K562 (cell line): Measurements from ENCODE around the gene PRM3. TPM values are rescaled to one million over a fixed set of nuclear protein-coding genes. Genes with fewer than 3 reads are reported as not detected.

Experiments
- ATAC-seq: fragments of 200-7000 bp; cut with Tn5 transposase; 3 replicates; pipeline ENCODE4 v1.9.1; 2020; ENCODE audit warnings: moderate library complexity
- BruUV-seq: library from RNA; stranded (reverse); fragments of 400-500 nt; replicated peaks from 2 replicates; lab custom pipeline; 2021; lab: Mats Ljungman, UMichigan
- CTCF ChIA-PET: fragments of 300-600 bp; formaldehyde crosslinking; extraction: SDS; loops from one replicate; lab custom pipeline; 2021; ENCODE audit warnings: low intra/inter-chr PET ratio; lab: Yijun Ruan, JAX
- POLR2A ChIA-PET: fragments of 300-600, 350-650 bp; sonication (Branson Sonifier 250); formaldehyde crosslinking; extraction: SDS; loops from one replicate; lab custom pipeline; 2021; ENCODE audit warnings: antibody characterized with exemption, inconsistent platforms; lab: Yijun Ruan, JAX
- DNase-seq, 4 experiments: peaks; one replicate each; pipeline versions ENCODE4 v3.0.0 to v3.0.0-alpha.2; 2011 to 2018; ENCODE audit warnings: low spot score in 3 of 4, mixed read lengths in 3 of 4; ENCODE audit errors: extremely low read depth in 1 of 4
- FAIRE-seq: peaks from 2 replicates; lab custom pipeline; 2011; peaks lifted over from hg19 to GRCh38; lab: Jason Lieb, UNC
- H2AFZ ChIP-seq: 2 replicates; pipeline ENCODE4 v1.6.0; 2011; ENCODE audit warnings: low read depth, low read length, control low read depth, inconsistent platforms
- H3K27ac ChIP-seq: fragments of 200-600 bp; 3 replicates; pipeline ENCODE4 v1.8.0; 2011; ENCODE audit warnings: low read depth, mild to moderate bottlenecking, control low read depth, inconsistent platforms, low read length, moderate library complexity, mixed read lengths; ENCODE audit errors: extremely low read depth
- H3K27me3 ChIP-seq, 2 experiments: fragments of 300-600 bp in 1 of 2; 2 replicates in 1 of 2; 3 replicates in 1 of 2; pipeline versions ENCODE4 v1.6.0 to v1.8.0; 2011; ENCODE audit warnings: inconsistent platforms in 2 of 2, low read length in 2 of 2, mild to moderate bottlenecking in 1 of 2, mixed read lengths in 1 of 2, moderate library complexity in 1 of 2; ENCODE audit not compliant: control insufficient read depth in 2 of 2, insufficient read depth in 2 of 2
- H3K36me3 ChIP-seq: fragments of 300-600 bp; 3 replicates; pipeline ENCODE4 v1.8.0; 2011; ENCODE audit warnings: mild to moderate bottlenecking, low read length, inconsistent platforms; ENCODE audit not compliant: control insufficient read depth, insufficient read depth
- H3K4me1 ChIP-seq, 2 experiments: fragments of 200-600 bp in 1 of 2; replicated peaks in 1 of 2; 2 replicates in 1 of 2; 3 replicates in 1 of 2; pipeline versions ENCODE4 v1.5.1 to v1.8.0; 2011; ENCODE audit warnings: inconsistent platforms in 2 of 2, low read length in 2 of 2, mild to moderate bottlenecking in 1 of 2, mixed read lengths in 1 of 2, moderate library complexity in 1 of 2; ENCODE audit not compliant: control insufficient read depth in 2 of 2, insufficient read depth in 2 of 2
- H3K4me2 ChIP-seq: 2 replicates; pipeline ENCODE4 v1.6.1; 2011; ENCODE audit warnings: low read length, control low read depth, inconsistent platforms, mixed read lengths; ENCODE audit not compliant: insufficient read depth
- H3K4me3 ChIP-seq: fragments of 200-600 bp; sonication (generic), shearing (Covaris generic); 2 replicates; pipeline ENCODE4 v1.5.1; 2016; ENCODE audit warnings: control low read depth, inconsistent platforms
- H3K79me2 ChIP-seq: fragments of 200-600 bp; 3 replicates; pipeline ENCODE4 v1.8.0; 2011; ENCODE audit warnings: low read length, inconsistent platforms; ENCODE audit not compliant: control insufficient read depth, insufficient read depth
- H3K9ac ChIP-seq, 2 experiments: 2 replicates each; pipeline versions ENCODE4 v1.6.0 to v1.6.1; 2011; ENCODE audit warnings: low read depth in 2 of 2, low read length in 2 of 2, control low read depth in 1 of 2, inconsistent platforms in 1 of 2, mild to moderate bottlenecking in 1 of 2, mixed read lengths in 1 of 2; ENCODE audit not compliant: insufficient read depth in 1 of 2
- H3K9me1 ChIP-seq: one replicate; pipeline ENCODE4 v1.6.0; 2011; ENCODE audit warnings: inconsistent platforms, mild to moderate bottlenecking, low read length, moderate library complexity; ENCODE audit not compliant: control insufficient read depth, insufficient read depth
- H3K9me3 ChIP-seq: replicated peaks from 2 replicates; pipeline ENCODE4 v1.5.1; 2011; ENCODE audit warnings: low read depth, low read length, inconsistent platforms; ENCODE audit not compliant: control insufficient read depth, insufficient read depth
- H4K20me1 ChIP-seq: replicated peaks from 2 replicates; pipeline ENCODE4 v1.6.1; 2011; ENCODE audit warnings: low read length, inconsistent platforms, mixed read lengths; ENCODE audit not compliant: control insufficient read depth, insufficient read depth
- CBX5 ChIP-seq: IDR thresholded peaks from 2 replicates; pipeline ENCODE4 v1.6.1; 2014; ENCODE audit warnings: low read depth, borderline replicate concordance
- CREB1 ChIP-seq, 2 experiments: sonication (generic) in 1 of 2; formaldehyde crosslinking in 1 of 2; IDR thresholded peaks; 2 replicates each; pipeline versions ENCODE4 v1.6.1 to v1.8.0; 2012 to 2022; ENCODE audit warnings: inconsistent platforms in 1 of 2, mild to moderate bottlenecking in 1 of 2, missing genetic modification reagents in 1 of 2, moderate library complexity in 1 of 2
- FOXA3 ChIP-seq, 2 experiments: fragments of 450-650 bp in 1 of 2; sonication (generic) in 1 of 2; formaldehyde crosslinking; IDR thresholded peaks in 1 of 2; conservative IDR thresholded peaks in 1 of 2; 2 replicates each; pipeline versions ENCODE4 v1.4.0 to v1.8.0; 2020 to 2022; ENCODE audit warnings: mild to moderate bottlenecking in 2 of 2, missing genetic modification reagents in 1 of 2
- HSF4 ChIP-seq: fragments of 250-450 bp; sonication (Bioruptor Pico); IDR thresholded peaks from 2 replicates; pipeline ENCODE4 v2.1.2; 2022; ENCODE audit warnings: mild to moderate bottlenecking, moderate library complexity, borderline replicate concordance
- IRF2 ChIP-seq: sonication (generic); formaldehyde crosslinking; IDR thresholded peaks from 2 replicates; pipeline ENCODE4 v1.8.1; 2022; ENCODE audit warnings: mild to moderate bottlenecking, missing genetic modification reagents
- NBN ChIP-seq: fragments of 450-650 bp; IDR thresholded peaks from 2 replicates; pipeline ENCODE4 v1.6.1; 2016; ENCODE audit warnings: low read depth, mild to moderate bottlenecking
- NR2C1 ChIP-seq, 2 experiments: fragments of 450-650 bp; IDR thresholded peaks; 2 replicates each; pipeline ENCODE4 v1.6.1; 2017; ENCODE audit warnings: mild to moderate bottlenecking in 2 of 2, antibody characterized with exemption in 1 of 2, inconsistent platforms in 1 of 2, missing compliant biosample characterization in 1 of 2, missing genetic modification characterization in 1 of 2
- RAD51 ChIP-seq: fragments of 450-650 bp; IDR thresholded peaks from 2 replicates; pipeline ENCODE4 v1.7.1; 2016; ENCODE audit warnings: low read depth, mild to moderate bottlenecking, borderline replicate concordance
- SAP30 ChIP-seq: fragments of 200-600 bp; sonication (generic); IDR thresholded peaks from 2 replicates; pipeline ENCODE4 v1.6.1; 2012; ENCODE audit warnings: borderline replicate concordance, low read depth, mild to moderate bottlenecking, moderate library complexity, low read length, control low read depth, inconsistent platforms; ENCODE audit not compliant: insufficient read depth, poor library complexity, severe bottlenecking
- SPI1 ChIP-seq: IDR thresholded peaks from 2 replicates; pipeline ENCODE4 v1.6.1; 2011; ENCODE audit warnings: low read depth, low read length, control low read depth, borderline replicate concordance
- TOE1 ChIP-seq, 2 experiments: fragments of 450-650 bp in 1 of 2; sonication (generic) in 1 of 2; formaldehyde crosslinking in 1 of 2; IDR thresholded peaks; 2 replicates each; pipeline versions ENCODE4 v1.7.1 to v1.8.0; 2016 to 2022; ENCODE audit warnings: borderline replicate concordance in 2 of 2, mild to moderate bottlenecking in 2 of 2, antibody characterized with exemption in 1 of 2, inconsistent platforms in 1 of 2, low read depth in 1 of 2, missing genetic modification reagents in 1 of 2, moderate library complexity in 1 of 2
- TSC22D4 ChIP-seq: fragments of 450-650 bp; IDR thresholded peaks from 2 replicates; pipeline ENCODE4 v1.6.1; 2016; ENCODE audit warnings: missing genetic modification characterization, missing biosample characterization, control low read depth
- U2AF1 ChIP-seq: fragments of 200-400 bp; formaldehyde crosslinking; optimal IDR thresholded peaks from 2 replicates; pipeline ENCODE3; 2017; ENCODE audit warnings: mild to moderate bottlenecking, low read depth, low read length, moderate library complexity
- ZNF146 ChIP-seq: IDR thresholded peaks from one replicate; pipeline ENCODE4 v1.6.1; 2018; ENCODE audit warnings: missing compliant biosample characterization; ENCODE audit not compliant: unreplicated experiment
- ZNF184 ChIP-seq: sonication (generic); formaldehyde crosslinking; IDR thresholded peaks from 2 replicates; pipeline ENCODE4 v1.5.0; 2020; ENCODE audit warnings: missing genetic modification reagents
- ZNF253 ChIP-seq: fragments of 250-450 bp; sonication (Bioruptor Pico); conservative IDR thresholded peaks from 2 replicates; pipeline ENCODE4 v1.6.1; 2021; ENCODE audit warnings: mild to moderate bottlenecking
- ZNF354B ChIP-seq: fragments of 250-450 bp; sonication (Bioruptor Pico); IDR thresholded peaks from 2 replicates; pipeline ENCODE4 v1.4.0; 2020
- WGBS: fragments of 100-300 bp; shearing (Covaris generic); methylation state at CpG from one replicate; pipeline ENCODE4 v1.1.6; 2016; ENCODE audit warnings: low coverage, mixed read lengths; ENCODE audit not compliant: insufficient coverage; ENCODE audit errors: missing lambda C conversion rate; 5-methylcytosine and 5-hydroxymethylcytosine counted together
- in situ Hi-C: fragments of 300-500 bp; cut with MboI; formaldehyde crosslinking; loops from 4 replicates; pipeline ENCODE4 v1.15.0; 2018; ENCODE audit warnings: inconsistent platforms, mixed read lengths
- intact Hi-C: fragments of 100-400 bp; cut with micrococcal nuclease; formaldehyde crosslinking; loops from 2 replicates; pipeline ENCODE4 v1.14.2; 2022
- polyA plus RNA-seq, 8 experiments: library from polyadenylated mRNA; depleted of rRNA in 4 of 8; stranded (reverse) in 5 of 8; unstranded in 3 of 8; fragments of >200 nt; fragmentation: Nextera tagmentation in 2 of 8; fragmentation: Illumina TruSeq in 1 of 8; extraction: Ambion mirVana in 2 of 8; extraction: Trizol in 1 of 8; gene quantifications; 2 replicates each; pipeline versions ENCODE4 v1.2.1 to v1.2.3, GENCODE V29; 2011 to 2014; ENCODE audit warnings: inconsistent platforms in 1 of 8, missing spikeins in 1 of 8
- total RNA-seq, 7 experiments: library from RNA; depleted of rRNA in 6 of 7; stranded (reverse); fragments of >200 nt in 6 of 7; fragmentation: Illumina TruSeq in 2 of 7; extraction: Trizol in 2 of 7; gene quantifications; 2 replicates each; pipeline versions ENCODE4 v1.2.1 to v1.2.3, GENCODE V29; 2011 to 2021; ENCODE audit warnings: low replicate concordance in 1 of 7
- TF ChIP-seq, protein P1 (sequence below): sonication (generic); formaldehyde crosslinking; IDR thresholded peaks from 2 replicates; pipeline ENCODE4 v1.9.0; 2022; ENCODE audit warnings: mild to moderate bottlenecking, missing genetic modification reagents

The PRM3 gene
- total and polyA plus RNA-seq, 9 of the 15 experiments (the other 6 are each of a cell fraction or from before 2014, with no cell fraction given): not detected

DNA sequence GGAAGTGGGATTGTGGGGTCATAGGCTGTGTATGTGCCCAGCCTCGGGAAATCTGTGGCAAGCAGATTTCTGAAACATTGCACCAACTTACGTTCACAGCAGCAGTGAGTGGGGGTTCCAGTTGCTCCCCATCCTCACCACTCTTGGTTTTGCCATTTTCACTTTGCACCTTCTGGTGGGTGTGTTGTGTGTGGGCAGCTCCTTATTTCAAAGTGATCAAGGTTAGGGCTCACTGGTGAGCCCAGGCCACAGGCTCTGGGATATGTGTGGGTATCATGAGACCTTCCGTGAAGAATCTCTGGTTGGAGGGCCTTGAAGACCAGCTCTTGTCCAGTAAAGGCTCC is 37.2 kb upstream of the PRM3 start (continued):
- no peak for TF ChIP-seq HSF4 (CRISPR knock-in tag)
- no peak for TF ChIP-seq NR2C1 (IDR thresholded peaks at IDR 0.05)
- TF ChIP-seq NR2C1 (tag; IDR thresholded peaks at IDR 0.05): no peak
- TF ChIP-seq SPI1: no peak
- no peak for TF ChIP-seq U2AF1

DNA sequence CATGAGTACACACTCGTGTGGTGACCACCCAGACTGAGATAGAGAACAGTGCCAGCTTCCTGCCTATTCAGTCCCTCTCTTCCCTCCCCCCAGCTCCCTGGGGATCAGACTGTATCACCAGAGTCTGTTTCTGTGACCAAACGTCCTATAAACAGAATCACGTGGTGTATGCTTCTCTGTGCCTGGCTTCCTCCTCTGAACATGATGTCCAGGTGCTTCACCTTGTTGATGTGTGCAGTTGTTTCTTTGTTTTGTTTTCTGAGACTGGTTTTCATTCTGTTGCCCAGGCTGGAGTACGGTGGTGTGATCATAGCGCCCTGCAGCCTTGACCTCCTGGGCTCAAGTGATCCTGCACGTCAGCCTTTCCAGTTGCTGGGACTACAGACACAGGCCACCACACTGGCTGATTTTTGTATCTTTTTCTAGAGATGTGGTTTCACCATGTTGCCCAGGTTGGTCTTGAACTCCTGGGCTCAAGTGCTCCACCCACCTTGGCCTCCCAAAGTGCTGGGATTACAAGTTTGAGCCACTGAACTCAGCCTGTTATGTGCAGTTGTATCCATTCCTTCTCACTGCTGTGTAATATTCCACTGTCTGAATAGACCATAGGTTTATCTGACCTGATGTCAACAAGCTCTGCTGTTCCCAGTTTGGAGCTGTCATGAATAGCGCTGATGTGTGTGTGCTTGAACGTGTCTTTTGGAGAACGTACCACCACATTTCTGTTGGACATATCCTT is 36.6 kb upstream of the PRM3 start:
- H2AFZ ChIP-seq: peak overlapping the region; percentile 54
- H3K9me3 ChIP-seq: no peaks in the 10 kb centered on the region
- H3K27ac ChIP-seq: no peak overlapping the region
- no peaks in the 10 kb centered on the region for H3K79me2 ChIP-seq
- H3K9me1 ChIP-seq: no peaks in the 10 kb centered on the region
- H3K4me2 ChIP-seq: no peak overlapping the region
- H4K20me1 ChIP-seq: no peaks in the 10 kb centered on the region
- in situ Hi-C loops (no loop called here), intact Hi-C loops (no loop called here)
- H3K9ac ChIP-seq: no peak overlapping the region; a peak in 1 of 4 replicates
- H3K27me3 ChIP-seq: peaks cover 0 to 6% of the 10 kb centered on the region in 2 experiments; a peak in 2 of 5 replicates
- CTCF ChIA-PET: no interaction called here
- BruUV-seq: no TSS peak
- no peak overlapping the region for H3K4me3 ChIP-seq
- FAIRE-seq (peak; percentile 37), DNase-seq (no peak), ATAC-seq (no peak)
- WGBS: 48% methylated on average over 9 of the region's 9 CpGs
- no peaks in the 10 kb centered on the region for H3K36me3 ChIP-seq
- peaks cover 11 to 25% of the 10 kb centered on the region in 2 experiments; a peak in 3 of 5 replicates for H3K4me1 ChIP-seq
- POLR2A ChIA-PET: interaction anchor here (1.0 kb wide), 1 partner anchor 10 kb away, joined by 4 read pairs; no protein-coding TSS in a partner anchor
- TF ChIP-seq, protein P1, sequence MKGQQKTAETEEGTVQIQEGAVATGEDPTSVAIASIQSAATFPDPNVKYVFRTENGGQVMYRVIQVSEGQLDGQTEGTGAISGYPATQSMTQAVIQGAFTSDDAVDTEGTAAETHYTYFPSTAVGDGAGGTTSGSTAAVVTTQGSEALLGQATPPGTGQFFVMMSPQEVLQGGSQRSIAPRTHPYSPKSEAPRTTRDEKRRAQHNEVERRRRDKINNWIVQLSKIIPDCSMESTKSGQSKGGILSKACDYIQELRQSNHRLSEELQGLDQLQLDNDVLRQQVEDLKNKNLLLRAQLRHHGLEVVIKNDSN: peak; percentile 48; the same call in 1 of the 2 replicates
- no peak for TF ChIP-seq ZNF354B
- peak; percentile 42; the same call in 1 of the 2 replicates for TF ChIP-seq TOE1 (IDR thresholded peaks at IDR 0.05; ENCODE audit: borderline replicate concordance)
- no peak for TF ChIP-seq TOE1 (CRISPR knock-in tag; IDR thresholded peaks at IDR 0.05; ENCODE audit: borderline replicate concordance, low read depth)
- TF ChIP-seq CBX5: no peak
- no peak for TF ChIP-seq SAP30
- no peak for TF ChIP-seq TSC22D4 (tag)
- TF ChIP-seq NBN: no peak
- TF ChIP-seq ZNF184 (CRISPR knock-in tag): no peak
- TF ChIP-seq ZNF253 (CRISPR knock-in tag): no peak
- peak; percentile 42; the same call in 1 of the 2 replicates for TF ChIP-seq RAD51
- TF ChIP-seq CREB1 (IDR thresholded peaks at IDR 0.05): no peak
- TF ChIP-seq CREB1 (CRISPR knock-in tag; IDR thresholded peaks at IDR 0.05): no peak
- TF ChIP-seq FOXA3 (CRISPR knock-in tag; conservative IDR thresholded peaks at IDR 0.05 in 1 of 2, IDR thresholded peaks at IDR 0.05 in 1 of 2): no peak
- TF ChIP-seq ZNF146 (CRISPR knock-in tag): peak; percentile 65
- no peak for TF ChIP-seq IRF2
